PC-3 (cell line): ENCODE results near the gene REV1.

Experiments
- EZH2phosphoT487 ChIP-seq: fragments of 300-600 bp; sonication (generic); IDR thresholded peaks from 2 replicates; pipeline ENCODE4 v1.6.1; 2018; ENCODE audit warnings: mild to moderate bottlenecking, antibody characterized with exemption, low read length, borderline replicate concordance
- TF ChIP-seq, protein P1 (sequence below): fragments of 300-600 bp; sonication (generic); conservative IDR thresholded peaks from 2 replicates; pipeline ENCODE4 v1.5.1; 2017; ENCODE audit warnings: antibody characterized with exemption, low read depth, mild to moderate bottlenecking, low read length

DNA sequence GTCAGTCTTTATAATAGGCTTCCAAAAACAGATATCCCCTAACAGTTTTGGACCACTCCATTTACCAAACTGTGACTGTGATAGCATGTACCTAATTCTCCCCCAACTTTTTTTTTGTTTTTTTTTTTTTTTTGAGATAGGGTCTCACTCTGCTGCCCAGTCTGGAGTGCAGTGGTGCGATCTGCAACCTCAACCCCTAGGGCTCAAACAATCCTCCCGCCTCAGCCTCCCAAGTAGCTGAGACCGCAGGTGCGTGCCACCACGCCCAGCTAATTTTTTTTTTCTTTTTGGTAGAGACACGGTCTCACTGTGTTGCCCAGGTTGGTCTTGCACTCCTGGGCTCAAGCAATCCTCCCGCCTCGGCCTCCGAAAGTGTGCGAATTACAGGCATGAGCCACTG is 52.9 kb downstream of the REV1 start:
- TF ChIP-seq, protein P1, sequence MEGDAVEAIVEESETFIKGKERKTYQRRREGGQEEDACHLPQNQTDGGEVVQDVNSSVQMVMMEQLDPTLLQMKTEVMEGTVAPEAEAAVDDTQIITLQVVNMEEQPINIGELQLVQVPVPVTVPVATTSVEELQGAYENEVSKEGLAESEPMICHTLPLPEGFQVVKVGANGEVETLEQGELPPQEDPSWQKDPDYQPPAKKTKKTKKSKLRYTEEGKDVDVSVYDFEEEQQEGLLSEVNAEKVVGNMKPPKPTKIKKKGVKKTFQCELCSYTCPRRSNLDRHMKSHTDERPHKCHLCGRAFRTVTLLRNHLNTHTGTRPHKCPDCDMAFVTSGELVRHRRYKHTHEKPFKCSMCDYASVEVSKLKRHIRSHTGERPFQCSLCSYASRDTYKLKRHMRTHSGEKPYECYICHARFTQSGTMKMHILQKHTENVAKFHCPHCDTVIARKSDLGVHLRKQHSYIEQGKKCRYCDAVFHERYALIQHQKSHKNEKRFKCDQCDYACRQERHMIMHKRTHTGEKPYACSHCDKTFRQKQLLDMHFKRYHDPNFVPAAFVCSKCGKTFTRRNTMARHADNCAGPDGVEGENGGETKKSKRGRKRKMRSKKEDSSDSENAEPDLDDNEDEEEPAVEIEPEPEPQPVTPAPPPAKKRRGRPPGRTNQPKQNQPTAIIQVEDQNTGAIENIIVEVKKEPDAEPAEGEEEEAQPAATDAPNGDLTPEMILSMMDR: no peak
- no peak for TF ChIP-seq EZH2phosphoT487
